BJ (cell line): Measurements from ENCODE around the gene PPP4R3A. TPM values are rescaled to one million over a fixed set of nuclear protein-coding genes. Genes with fewer than 3 reads are reported as not detected.

Source experiments
- CTCF ChIA-PET: fragments of 350-600 bp; formaldehyde crosslinking; extraction: SDS; loops from one replicate; lab custom pipeline; 2021; ENCODE audit warnings: antibody characterized with exemption, inconsistent platforms; lab: Yijun Ruan, JAX
- POLR2A ChIA-PET: fragments of 300-600 bp; sonication (Branson Sonifier 250); formaldehyde crosslinking; extraction: SDS; loops from one replicate; lab custom pipeline; 2021; ENCODE audit warnings: antibody characterized with exemption; lab: Charles Lee
- DNase-seq: peaks from one replicate; pipeline ENCODE4 v3.0.0-alpha.2; 2011; ENCODE audit warnings: low read depth
- H3K27me3 ChIP-seq: 2 replicates; pipeline ENCODE4 v1.6.0; 2011; ENCODE audit warnings: low read length; ENCODE audit not compliant: control insufficient read depth, insufficient read depth
- H3K36me3 ChIP-seq: 2 replicates; pipeline ENCODE4 v1.5.1; 2011; ENCODE audit warnings: low read length; ENCODE audit not compliant: control insufficient read depth, insufficient read depth
- H3K4me3 ChIP-seq: 2 replicates; pipeline ENCODE4 v1.5.1; 2011; ENCODE audit warnings: low read depth, mild to moderate bottlenecking, control low read depth, low read length
- polyA plus RNA-seq: library from polyadenylated mRNA; depleted of rRNA; stranded (reverse); fragments of >200 nt; gene quantifications from 2 replicates; pipeline ENCODE4 v1.2.3, GENCODE V29; 2011
- TF ChIP-seq, protein P1 (sequence below): IDR thresholded peaks from 2 replicates; pipeline ENCODE4 v1.5.1; 2011; ENCODE audit warnings: low read depth, mild to moderate bottlenecking, control low read depth, inconsistent platforms, low read length, moderate library complexity; ENCODE audit not compliant: insufficient read depth

Gene PPP4R3A
- polyA plus RNA-seq, 1 experiment, result 18.3 TPM

DNA sequence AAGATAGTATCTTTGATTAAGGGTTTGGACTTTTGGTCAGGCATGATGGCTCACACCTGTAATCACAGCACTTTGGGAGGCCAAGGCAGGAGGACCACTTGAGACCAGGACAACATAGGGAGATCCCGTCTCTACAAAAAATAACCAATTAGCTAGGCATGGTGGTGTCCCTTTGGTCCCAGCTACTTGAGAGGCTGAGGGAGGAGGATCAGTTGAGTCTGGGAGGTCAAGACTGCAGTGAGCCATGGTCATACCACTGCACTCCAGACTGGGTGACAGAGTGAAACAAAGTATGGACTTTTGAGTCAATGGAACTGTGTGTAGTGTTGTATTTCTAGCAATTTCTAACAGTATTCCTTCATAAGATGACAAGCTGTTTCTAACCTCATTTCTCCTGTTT lies 53.8 kb downstream of the PPP4R3A start:
- CTCF ChIA-PET, result no interaction called here

DNA sequence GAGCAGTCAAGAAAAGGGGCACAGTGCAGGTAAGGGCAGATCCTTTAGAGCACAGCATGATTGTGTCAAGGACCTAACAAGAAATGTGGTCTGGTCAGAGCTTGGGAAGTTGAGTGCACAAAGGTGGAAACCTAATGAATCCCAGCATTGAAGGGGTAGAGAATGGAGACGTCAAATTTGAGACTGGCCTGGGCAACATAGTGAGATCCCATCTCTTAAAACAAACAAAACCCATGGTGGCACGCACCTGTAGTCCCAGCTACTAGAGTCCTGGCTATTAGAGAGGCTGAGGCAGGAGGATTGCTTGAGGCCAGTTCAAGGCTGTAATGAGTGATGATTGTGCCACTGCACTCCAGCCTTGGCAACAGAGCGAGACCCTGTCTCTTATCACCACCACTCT lies 55.5 kb downstream of the PPP4R3A start:
- H3K36me3 ChIP-seq, result peaks cover 8% of the 10 kb centered on the region
- CTCF ChIA-PET, result no interaction called here
- TF ChIP-seq, protein P1, sequence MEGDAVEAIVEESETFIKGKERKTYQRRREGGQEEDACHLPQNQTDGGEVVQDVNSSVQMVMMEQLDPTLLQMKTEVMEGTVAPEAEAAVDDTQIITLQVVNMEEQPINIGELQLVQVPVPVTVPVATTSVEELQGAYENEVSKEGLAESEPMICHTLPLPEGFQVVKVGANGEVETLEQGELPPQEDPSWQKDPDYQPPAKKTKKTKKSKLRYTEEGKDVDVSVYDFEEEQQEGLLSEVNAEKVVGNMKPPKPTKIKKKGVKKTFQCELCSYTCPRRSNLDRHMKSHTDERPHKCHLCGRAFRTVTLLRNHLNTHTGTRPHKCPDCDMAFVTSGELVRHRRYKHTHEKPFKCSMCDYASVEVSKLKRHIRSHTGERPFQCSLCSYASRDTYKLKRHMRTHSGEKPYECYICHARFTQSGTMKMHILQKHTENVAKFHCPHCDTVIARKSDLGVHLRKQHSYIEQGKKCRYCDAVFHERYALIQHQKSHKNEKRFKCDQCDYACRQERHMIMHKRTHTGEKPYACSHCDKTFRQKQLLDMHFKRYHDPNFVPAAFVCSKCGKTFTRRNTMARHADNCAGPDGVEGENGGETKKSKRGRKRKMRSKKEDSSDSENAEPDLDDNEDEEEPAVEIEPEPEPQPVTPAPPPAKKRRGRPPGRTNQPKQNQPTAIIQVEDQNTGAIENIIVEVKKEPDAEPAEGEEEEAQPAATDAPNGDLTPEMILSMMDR, result no peak
- H3K4me3 ChIP-seq, result no peak overlapping the region
- POLR2A ChIA-PET, result no interaction called here
- no peak for DNase-seq
- no peaks in the 10 kb centered on the region for H3K27me3 ChIP-seq

More for the DNA sequence above, 53.8 kb downstream of the PPP4R3A start:
- TF ChIP-seq, protein P1, result no peak
- POLR2A ChIA-PET, result no interaction called here
- no peak for DNase-seq
- H3K27me3 ChIP-seq, result no peaks in the 10 kb centered on the region
- no peak overlapping the region for H3K4me3 ChIP-seq
- peaks cover 10% of the 10 kb centered on the region for H3K36me3 ChIP-seq

DNA sequence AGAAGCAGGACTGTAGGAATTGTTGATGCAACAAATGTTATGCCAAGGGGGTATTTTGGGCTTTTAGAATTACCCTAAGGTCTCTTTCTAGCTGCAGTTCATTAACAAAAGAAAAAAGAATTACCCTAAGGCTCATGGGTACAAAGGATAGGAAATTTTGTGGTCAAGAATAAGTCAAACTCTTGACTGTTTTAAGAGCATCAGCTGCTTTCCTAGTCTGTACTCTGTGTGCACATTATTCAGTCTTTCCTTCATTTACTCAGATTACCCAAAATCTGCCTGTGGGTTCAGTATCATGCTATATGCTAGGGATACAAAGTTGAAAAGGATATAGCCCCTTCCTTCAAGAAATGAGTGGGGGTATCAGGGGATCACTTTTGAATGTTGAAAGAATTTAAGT lies 56.0 kb downstream of the PPP4R3A start:
- ChIA-PET CTCF (no interaction called here), POLR2A (no interaction called here)
- TF ChIP-seq, protein P1, result no peak
- Histone ChIP-seq H3K4me3 (no peak overlapping the region), H3K36me3 (peaks cover 8% of the 10 kb centered on the region), H3K27me3 (no peaks in the 10 kb centered on the region)
- no peak for DNase-seq

DNA sequence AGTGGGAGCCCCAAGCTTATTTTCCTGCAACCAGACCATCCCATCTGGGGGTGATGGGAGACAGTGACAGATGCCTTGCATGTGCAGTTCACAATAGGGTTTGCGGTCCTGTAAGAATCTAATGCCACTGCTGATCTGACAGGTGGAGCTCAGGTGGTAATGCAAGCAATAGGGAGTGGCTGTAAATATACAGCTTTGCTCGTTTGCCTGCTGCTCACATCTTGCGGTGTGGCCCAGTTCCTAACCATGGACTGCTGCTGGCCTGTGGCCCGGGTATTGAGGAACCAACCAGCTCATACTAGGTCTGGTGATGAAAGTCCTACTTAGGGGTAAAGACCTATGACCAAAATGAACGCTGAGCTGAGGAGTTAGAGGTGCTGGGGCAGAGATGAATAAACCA lies 56.4 kb downstream of the PPP4R3A start:
- no peak for DNase-seq
- peaks cover 8% of the 10 kb centered on the region for H3K36me3 ChIP-seq
- H3K4me3 ChIP-seq, result no peak overlapping the region
- ChIA-PET CTCF (no interaction called here), POLR2A (no interaction called here)
- H3K27me3 ChIP-seq, result no peaks in the 10 kb centered on the region
- TF ChIP-seq, protein P1, result no peak

DNA sequence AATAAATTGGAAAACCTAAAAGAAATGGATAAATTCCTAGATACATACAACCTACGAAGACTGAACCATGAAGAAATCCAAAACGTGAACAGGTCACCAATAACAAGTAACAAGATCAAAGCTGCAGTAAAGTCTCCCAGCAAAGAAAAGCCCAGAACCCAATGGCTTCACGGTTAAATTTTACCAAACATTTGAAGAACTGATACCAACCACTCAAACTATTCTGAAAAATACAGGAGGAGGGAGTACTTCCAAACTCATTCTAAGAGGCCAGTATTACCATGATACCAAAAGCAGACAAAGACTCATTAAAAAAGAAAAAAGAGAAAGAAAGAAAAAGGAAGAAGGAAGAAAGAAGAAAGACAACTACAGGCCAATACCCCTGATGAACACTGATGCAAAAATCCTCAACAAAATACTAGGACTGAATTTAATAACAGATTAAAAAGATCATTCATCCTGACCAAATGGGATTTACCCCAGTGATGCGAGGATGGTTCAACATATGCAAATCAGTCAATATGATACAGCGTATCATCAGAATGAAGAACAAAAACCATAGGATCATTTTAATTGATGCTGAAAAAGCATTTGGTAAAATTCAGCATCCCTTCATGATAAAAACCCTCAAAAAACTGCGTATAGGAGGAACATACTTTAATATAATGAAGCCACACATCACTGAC lies 65.6 kb downstream of the PPP4R3A start:
- Histone ChIP-seq H3K4me3 (no peak overlapping the region), H3K36me3 (no peaks in the 10 kb centered on the region), H3K27me3 (no peaks in the 10 kb centered on the region)
- TF ChIP-seq, protein P1, result no peak
- DNase-seq, result no peak
- CTCF ChIA-PET, result no interaction called here
- POLR2A ChIA-PET, result interaction anchor here (0.6 kb wide), 1 partner anchor 145 kb away, joined by 3 read pairs; no protein-coding TSS in a partner anchor
